Stimulated activated naive CD8-positive, alpha-beta T cell treated with anti-CD3 and anti-CD28 coated beads, Interleukin-15, amount 100 ng/mL, for 72 hours (primary cell): ENCODE results near the gene SLC43A2.
A peak's percentile ranks its signal among the peaks of the same experiment; 100 is the strongest.

ENCODE experiments used
- ATAC-seq: fragments of 150-1000 bp; cut with Tn5 transposase; 2 replicates; pipeline ENCODE4 v1.10.0; 2021; ENCODE audit warnings: mild to moderate bottlenecking, moderate library complexity
- DNase-seq, 2 donors: peaks; one replicate each; pipeline ENCODE4 v3.0.0; 2021 to 2022
- H3K27ac Mint-ChIP-seq, 2 donors: one replicate each; pipeline ENCODE4 v1.8.0; 2022; ENCODE audit warnings: mild to moderate bottlenecking in 2 of 2, mixed read lengths in 2 of 2, moderate library complexity in 2 of 2
- H3K27me3 Mint-ChIP-seq: one replicate; pipeline ENCODE4 v1.8.0; 2022; ENCODE audit warnings: mixed read lengths
- H3K4me1 Mint-ChIP-seq: one replicate; pipeline ENCODE4 v1.8.0; 2022; ENCODE audit warnings: mild to moderate bottlenecking, mixed read lengths
- H3K4me3 Mint-ChIP-seq, 2 donors: one replicate each; pipeline ENCODE4 v1.8.0; 2022; ENCODE audit warnings: mild to moderate bottlenecking in 2 of 2, mixed read lengths in 2 of 2, moderate library complexity in 1 of 2
- H3K9me3 Mint-ChIP-seq, 2 donors: one replicate each; pipeline ENCODE4 v1.8.0; 2022; ENCODE audit warnings: mixed read lengths in 2 of 2

SLC43A2 gene

DNA sequence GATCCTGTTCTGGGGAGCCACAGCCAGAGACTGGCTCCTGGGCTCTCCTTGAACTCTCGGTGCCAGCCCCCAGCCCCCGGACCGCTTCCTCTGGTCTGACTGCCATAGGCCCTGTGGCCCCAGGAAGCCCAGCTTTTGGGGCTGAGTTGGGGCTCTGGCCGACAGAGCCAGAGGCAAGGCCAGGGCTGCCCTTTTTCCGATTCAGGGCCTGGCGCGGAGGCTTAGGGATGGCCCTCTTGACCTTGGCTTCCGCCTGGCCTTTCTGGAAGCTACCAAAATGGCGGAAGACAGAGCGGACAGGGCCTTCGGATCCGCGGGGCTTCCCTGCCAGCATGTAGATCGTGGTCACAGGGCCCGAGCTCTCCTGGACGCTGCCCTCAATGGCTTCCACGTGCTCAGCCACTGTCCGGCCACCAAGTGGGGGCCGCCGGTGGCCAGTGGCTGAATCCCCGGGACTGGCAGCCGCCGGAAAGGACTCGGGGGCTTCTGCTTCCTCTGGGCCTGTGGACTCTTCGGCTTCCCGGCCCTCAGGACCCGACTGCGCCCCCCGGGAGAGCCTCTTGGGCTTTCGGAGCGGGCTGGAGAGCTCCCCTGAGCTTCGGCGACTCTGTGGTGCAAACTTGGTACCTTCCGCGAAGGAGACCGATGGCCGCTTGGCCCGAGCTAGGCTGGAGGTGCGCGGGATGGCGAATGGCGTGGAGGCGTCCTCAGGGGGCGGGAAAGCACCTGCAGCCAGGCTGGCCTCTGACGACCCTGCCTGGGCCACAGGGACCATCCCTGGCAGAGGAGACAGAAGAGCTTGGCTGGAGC, 6.4 kb upstream of the SLC43A2 start:
- Mint-ChIP-seq H3K27me3 (peaks cover 13% of the 10 kb centered on the region), H3K27ac (no peak overlapping the region), H3K9me3 (no peaks in the 10 kb centered on the region), H3K4me1 (peaks cover 10% of the 10 kb centered on the region), H3K4me3 (no peak overlapping the region)
- DNase-seq (no peak), ATAC-seq (no peak)

DNA sequence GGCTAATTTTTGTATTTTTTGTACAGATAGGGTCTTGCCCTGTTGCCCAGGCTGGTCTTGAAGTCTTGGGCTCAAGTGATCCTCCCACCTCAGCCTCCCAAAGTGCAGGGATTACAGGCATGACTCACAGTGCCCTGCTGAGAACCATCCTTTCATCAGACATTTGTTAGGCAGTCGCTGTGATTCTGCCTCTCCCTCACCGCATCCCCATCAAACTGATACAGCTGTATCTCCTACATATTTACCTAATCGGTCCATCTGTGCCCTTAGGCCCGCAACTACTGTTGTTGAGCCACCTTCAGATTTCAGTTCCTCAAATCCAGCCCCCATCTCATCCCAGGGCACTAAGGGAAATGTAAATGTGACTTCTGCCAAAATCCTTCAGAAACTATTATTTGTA, 2.0 kb upstream of the SLC43A2 start:
- no peak for DNase-seq
- Mint-ChIP-seq H3K27ac (no peak overlapping the region), H3K27me3 (peaks cover 32% of the 10 kb centered on the region), H3K4me1 (peaks cover 39% of the 10 kb centered on the region), H3K4me3 (no peak overlapping the region), H3K9me3 (no peaks in the 10 kb centered on the region)
- no peak for ATAC-seq

- Mint-ChIP-seq H3K4me3 (peak overlapping the region; percentile 84 to 99), H3K27ac (peak overlapping the region; percentile 7 to 77), H3K9me3 (no peaks in the 10 kb centered on the region), H3K4me1 (peaks cover 39% of the 10 kb centered on the region), H3K27me3 (peaks cover 36% of the 10 kb centered on the region)
- peak; percentile 85 to 86 for DNase-seq
- ATAC-seq: peak; percentile 65
These were observed 1.1 kb upstream of the SLC43A2 start for GRCh38 chr17:1629504-1630310.

GRCh38 chr17:1628856-1629503, 346 bp upstream of the SLC43A2 start:
- Mint-ChIP-seq H3K4me3 (peak overlapping the region; percentile 86 to 99), H3K27ac (peak overlapping the region; percentile 81 to 97), H3K4me1 (peaks cover 39% of the 10 kb centered on the region), H3K27me3 (peaks cover 36% of the 10 kb centered on the region), H3K9me3 (no peaks in the 10 kb centered on the region)
- DNase-seq (peak; percentile 87 to 92), ATAC-seq (peak; percentile 87)

- Mint-ChIP-seq H3K9me3 (no peaks in the 10 kb centered on the region), H3K27me3 (peaks cover 36% of the 10 kb centered on the region), H3K4me1 (peaks cover 39% of the 10 kb centered on the region), H3K4me3 (peak overlapping the region; percentile 66 to 99), H3K27ac (no peak overlapping the region)
- ATAC-seq: no peak
- DNase-seq: no peak
These were observed 1.3 kb downstream of the SLC43A2 start for GRCh38 chr17:1627182-1627981.

- no peak for ATAC-seq
- H3K27me3 Mint-ChIP-seq: peaks cover 29% of the 10 kb centered on the region
- peaks cover 39% of the 10 kb centered on the region for H3K4me1 Mint-ChIP-seq
- H3K9me3 Mint-ChIP-seq: no peaks in the 10 kb centered on the region
- no peak overlapping the region for H3K4me3 Mint-ChIP-seq
- DNase-seq: no peak
- H3K27ac Mint-ChIP-seq: no peak overlapping the region
These were observed 2.3 kb downstream of the SLC43A2 start for GRCh38 chr17:1626333-1626732.

DNA sequence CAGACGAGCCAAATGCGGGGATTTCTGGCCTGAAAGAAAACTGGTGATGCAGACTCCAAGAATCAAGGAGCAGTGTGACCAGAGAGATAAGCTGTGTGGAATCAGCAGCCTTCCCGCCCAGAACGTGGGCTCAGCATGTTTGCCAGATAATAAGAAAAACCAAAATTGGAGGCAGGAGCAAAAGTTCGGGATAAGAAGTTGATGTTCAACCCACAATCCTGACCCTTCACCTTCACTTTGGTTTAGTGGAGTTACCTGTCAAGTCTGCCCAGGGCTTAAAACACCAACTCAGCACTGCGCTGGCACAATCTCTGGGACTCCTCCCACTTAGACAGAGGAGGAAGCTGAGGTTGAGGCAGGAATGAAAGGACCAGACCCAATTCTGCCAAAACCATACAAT, 3.1 kb downstream of the SLC43A2 start:
- no peak for ATAC-seq
- no peak for DNase-seq
- Mint-ChIP-seq H3K27ac (no peak overlapping the region), H3K27me3 (peaks cover 22% of the 10 kb centered on the region), H3K4me1 (peaks cover 34% of the 10 kb centered on the region), H3K4me3 (no peak overlapping the region), H3K9me3 (no peaks in the 10 kb centered on the region)

GRCh38 chr17:1625053-1625452, 3.6 kb downstream of the SLC43A2 start:
- Mint-ChIP-seq H3K4me1 (peaks cover 29% of the 10 kb centered on the region), H3K4me3 (no peak overlapping the region), H3K27ac (no peak overlapping the region), H3K9me3 (no peaks in the 10 kb centered on the region), H3K27me3 (peaks cover 22% of the 10 kb centered on the region)
- DNase-seq: no peak
- no peak for ATAC-seq

- Mint-ChIP-seq H3K4me3 (no peak overlapping the region), H3K27ac (no peak overlapping the region)
These were observed 4.0 kb downstream of the SLC43A2 start for GRCh38 chr17:1624650-1625049.

GRCh38 chr17:1623057-1623630, 5.5 kb downstream of the SLC43A2 start:
- peaks cover 22% of the 10 kb centered on the region for H3K27me3 Mint-ChIP-seq
- H3K9me3 Mint-ChIP-seq: no peaks in the 10 kb centered on the region
- no peak for ATAC-seq
- H3K27ac Mint-ChIP-seq: no peak overlapping the region
- H3K4me3 Mint-ChIP-seq: no peak overlapping the region
- H3K4me1 Mint-ChIP-seq: peaks cover 15% of the 10 kb centered on the region
- no peak for DNase-seq

More at GRCh38 chr17:1624650-1625049, 4.0 kb downstream of the SLC43A2 start:
- ATAC-seq (no peak), DNase-seq (no peak)
- Mint-ChIP-seq H3K4me1 (peaks cover 26% of the 10 kb centered on the region), H3K9me3 (no peaks in the 10 kb centered on the region), H3K27me3 (peaks cover 22% of the 10 kb centered on the region)

DNA sequence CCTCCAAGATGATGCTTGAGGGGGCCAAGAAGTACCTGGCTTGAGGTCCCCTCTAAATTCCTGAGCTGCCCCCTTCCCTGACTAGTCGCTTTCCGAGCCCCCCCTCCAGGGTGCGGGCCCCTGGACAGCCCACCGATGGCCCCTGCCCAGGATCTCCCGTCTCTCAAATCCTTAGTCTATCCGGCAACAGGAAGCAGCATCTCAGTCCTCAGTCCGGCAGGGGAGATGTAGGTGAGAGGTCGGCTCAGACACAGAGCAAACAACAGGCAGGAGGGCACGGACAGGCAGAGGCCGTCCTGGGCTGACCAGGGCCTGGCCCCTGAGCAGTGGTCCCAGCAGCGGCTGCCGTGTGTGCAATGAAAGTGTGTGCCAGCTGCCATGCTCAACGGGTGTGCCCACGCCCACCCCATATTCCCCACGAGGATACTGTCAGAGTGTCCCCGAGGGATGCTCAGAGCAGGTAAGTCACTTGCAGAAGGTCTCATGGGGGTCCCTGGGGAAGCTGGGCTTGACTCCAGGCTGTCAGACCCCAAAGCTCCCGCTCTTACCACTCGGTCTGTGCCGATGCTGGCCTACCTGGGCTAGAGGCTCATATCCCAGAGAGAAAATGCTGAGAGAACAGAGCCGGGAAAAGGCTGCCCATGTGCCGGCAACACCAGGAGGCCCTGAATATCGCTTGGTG, 7.2 kb downstream of the SLC43A2 start:
- no peaks in the 10 kb centered on the region for H3K9me3 Mint-ChIP-seq
- peaks cover 11% of the 10 kb centered on the region for H3K27me3 Mint-ChIP-seq
- DNase-seq: no peak
- peaks cover 13% of the 10 kb centered on the region for H3K4me1 Mint-ChIP-seq
- no peak for ATAC-seq
- no peak overlapping the region for H3K4me3 Mint-ChIP-seq
- no peak overlapping the region for H3K27ac Mint-ChIP-seq

DNA sequence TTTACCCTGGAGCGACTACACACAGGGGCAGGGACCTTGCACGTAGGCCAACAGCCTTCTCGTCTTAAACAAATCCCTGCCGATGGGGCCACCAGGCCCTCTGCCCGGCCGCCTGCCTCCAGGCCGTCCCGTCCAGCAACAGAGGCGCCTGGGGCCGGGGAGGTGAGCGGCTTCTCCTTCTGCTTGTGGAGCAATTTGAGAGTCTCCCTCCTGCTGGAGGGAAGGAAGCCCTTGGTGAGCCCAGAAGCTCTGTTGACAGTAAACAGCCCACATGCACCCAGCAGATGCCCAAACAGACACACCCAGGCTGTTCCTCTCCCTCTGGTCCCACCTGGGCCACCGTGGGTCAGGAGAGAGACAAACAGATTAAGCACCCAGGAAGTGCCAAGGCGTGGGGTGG, 8.1 kb downstream of the SLC43A2 start:
- H3K4me3 Mint-ChIP-seq: no peak overlapping the region
- H3K27ac Mint-ChIP-seq: no peak overlapping the region
- DNase-seq (no peak), ATAC-seq (no peak)
- peaks cover 7% of the 10 kb centered on the region for H3K4me1 Mint-ChIP-seq
- H3K27me3 Mint-ChIP-seq: peaks cover 2% of the 10 kb centered on the region
- H3K9me3 Mint-ChIP-seq: no peaks in the 10 kb centered on the region

- Mint-ChIP-seq H3K9me3 (no peaks in the 10 kb centered on the region), H3K27me3 (no peaks in the 10 kb centered on the region), H3K4me3 (peak overlapping the region in 1 of 2 donors; percentile 1), H3K27ac (no peak overlapping the region), H3K4me1 (peaks cover 7% of the 10 kb centered on the region)
- no peak for DNase-seq
- ATAC-seq: no peak
These were observed 10.9 kb downstream of the SLC43A2 start for GRCh38 chr17:1617620-1618174.

DNA sequence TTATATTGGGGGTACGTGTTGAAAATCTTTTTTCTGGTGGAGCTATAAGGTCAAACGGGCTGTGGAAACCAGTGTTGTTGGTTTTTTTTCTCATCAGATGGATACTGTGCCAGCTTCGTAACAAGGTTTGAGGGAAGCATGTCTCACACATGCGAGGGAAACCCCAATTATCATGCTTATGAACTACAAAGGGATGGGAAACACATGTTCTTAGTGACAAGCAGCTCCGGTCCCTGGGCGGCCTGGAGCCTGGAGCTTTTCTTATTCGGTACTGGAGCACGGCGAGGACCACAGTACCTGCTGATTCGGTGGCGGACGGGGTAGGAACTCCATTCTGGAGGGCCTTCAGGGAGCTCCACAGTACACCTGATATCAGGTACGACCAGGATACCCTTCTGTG, 12.5 kb downstream of the SLC43A2 start:
- DNase-seq (no peak), ATAC-seq (no peak)
- H3K4me1 Mint-ChIP-seq: peaks cover 7% of the 10 kb centered on the region
- H3K9me3 Mint-ChIP-seq: no peaks in the 10 kb centered on the region
- H3K27ac Mint-ChIP-seq: no peak overlapping the region
- no peaks in the 10 kb centered on the region for H3K27me3 Mint-ChIP-seq
- no peak overlapping the region for H3K4me3 Mint-ChIP-seq
